Upper lobe of left lung (tissue), 6 donors: Measurements from ENCODE around the gene KRTAP10-9. TPM values are rescaled to one million over a fixed set of nuclear protein-coding genes. Genes with fewer than 3 reads are reported as not detected.
A peak's percentile ranks its signal among the peaks of the same experiment; 100 is the strongest.

Source experiments
- ATAC-seq, 2 donors: fragments of 200-7000 bp; cut with Tn5 transposase; one replicate each; pipeline ENCODE4 v1.9.1; 2022; ENCODE audit warnings: mild to moderate bottlenecking in 2 of 2, moderate library complexity in 2 of 2; ENCODE audit not compliant: low FRiP score in 2 of 2
- DNase-seq, 2 donors: peaks; one replicate each; pipeline ENCODE4 v3.0.0-alpha.2; 2019 to 2020
- H3K27ac ChIP-seq, 4 donors: fragments of 200-600 bp; sonication (generic); one replicate each; pipeline ENCODE4 v1.5.1; 2016 to 2019
- H3K27me3 ChIP-seq, 4 donors: fragments of 200-600 bp; sonication (generic); one replicate each; pipeline ENCODE4 v1.5.1; 2017 to 2019
- H3K36me3 ChIP-seq, 4 donors: fragments of 200-600 bp; sonication (generic); one replicate each; pipeline ENCODE4 v1.5.1; 2016 to 2019
- H3K4me1 ChIP-seq, 4 donors: fragments of 200-600 bp; sonication (generic); one replicate each; pipeline ENCODE4 v1.5.1; 2018 to 2019
- H3K4me3 ChIP-seq, 4 donors: fragments of 200-600 bp; sonication (generic); one replicate each; pipeline ENCODE4 v1.5.1; 2017 to 2019; ENCODE audit warnings: mild to moderate bottlenecking in 2 of 4, moderate library complexity in 1 of 4
- H3K9me3 ChIP-seq, 4 donors: fragments of 200-600 bp; sonication (generic); one replicate each; pipeline ENCODE4 v1.5.1; 2018 to 2019
- CTCF ChIP-seq, 6 experiments: fragments of 450-650 bp in 4 of 6; fragments of 200-600 bp in 2 of 6; sonication (generic) in 2 of 6; IDR thresholded peaks; one replicate each; pipeline ENCODE4 v1.5.1; 2016 to 2019; ENCODE audit warnings: antibody characterized with exemption in 6 of 6
- EP300 ChIP-seq, 4 donors: sonication (generic); formaldehyde crosslinking; IDR thresholded peaks; one replicate each; pipeline ENCODE4 v1.5.1; 2017; ENCODE audit warnings: antibody characterized with exemption in 4 of 4, control low read depth in 2 of 4
- POLR2A ChIP-seq, 4 donors: fragments of 450-650 bp; IDR thresholded peaks; one replicate each; pipeline ENCODE4 v1.5.1; 2016 to 2017; ENCODE audit warnings: antibody characterized with exemption in 4 of 4, mild to moderate bottlenecking in 2 of 4
- POLR2AphosphoS5 ChIP-seq, 2 donors: sonication (generic); formaldehyde crosslinking; IDR thresholded peaks; one replicate each; pipeline ENCODE4 v1.5.1; 2017; ENCODE audit warnings: antibody characterized with exemption in 2 of 2
- WGBS, 2 donors: methylation state at CpG; one replicate each; pipeline ENCODE4 v1.1.5; 2017 to 2018; 5-methylcytosine and 5-hydroxymethylcytosine counted together
- total RNA-seq, 6 donors: library from RNA; depleted of rRNA in 4 of 6; stranded (reverse); fragments of >200 nt in 4 of 6; gene quantifications; one replicate each; pipeline versions ENCODE4 v1.1.0 to v1.2.1, GENCODE V29; 2016 to 2021
- donor health status: DM: no; HTN: no; CAD: no; lungs with moderate emphysema.
- donor health status: DM: no; HTN: yes; CAD: no; lungs with severe emphysema.

The KRTAP10-9 gene
- total RNA-seq, 6 donors from 2014 or later, result not detected

GRCh38 chr21:44648557-44649311 is 21.8 kb downstream of the KRTAP10-9 start:
- Histone ChIP-seq H3K36me3 (no peaks in the 10 kb centered on the region), H3K4me3 (no peak overlapping the region), H3K4me1 (no peaks in the 10 kb centered on the region), H3K9me3 (peaks cover 0 to 17% (median 3%) of the 10 kb centered on the region in 4 donors), H3K27me3 (no peaks in the 10 kb centered on the region), H3K27ac (no peak overlapping the region)
- 77 to 81% methylated on average over 24 of the region's 33 CpGs for WGBS, 2 donors
- no peak for TF ChIP-seq POLR2A (IDR thresholded peaks at IDR 0.05)
- ATAC-seq (no peak), DNase-seq (peak in 1 of 2 donors; percentile 72)

DNA sequence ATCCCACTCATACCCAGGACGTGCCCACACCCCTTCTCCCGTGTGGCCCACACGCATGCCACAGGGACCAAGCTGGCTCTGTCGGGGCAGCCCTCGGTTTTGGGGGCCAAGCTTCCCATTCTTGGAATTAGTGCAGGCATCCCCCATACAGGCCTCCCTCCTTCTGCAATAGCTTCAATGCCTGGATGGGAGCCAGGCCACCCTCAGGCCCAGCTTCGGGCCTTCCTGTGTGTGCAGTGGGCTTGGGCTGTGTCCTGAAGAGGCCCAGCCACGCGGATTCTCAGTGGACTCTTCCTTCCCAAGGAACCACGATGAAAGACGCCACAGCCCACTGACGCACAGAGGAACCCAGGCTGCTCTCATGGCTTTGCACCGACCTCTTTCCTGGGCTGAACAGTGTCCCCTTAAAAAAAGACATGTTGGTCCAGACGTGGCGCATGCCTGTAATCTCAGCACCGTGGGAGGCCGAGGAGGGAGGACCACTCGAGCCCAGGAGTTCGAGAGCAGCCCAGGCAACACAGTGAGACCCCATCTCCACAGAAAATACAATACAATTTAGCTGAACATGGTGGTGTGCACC is 22.7 kb downstream of the KRTAP10-9 start:
- Histone ChIP-seq H3K4me1 (no peaks in the 10 kb centered on the region), H3K27ac (no peak overlapping the region), H3K27me3 (no peaks in the 10 kb centered on the region), H3K4me3 (no peak overlapping the region), H3K36me3 (no peaks in the 10 kb centered on the region), H3K9me3 (peaks cover 0 to 8% (median 3%) of the 10 kb centered on the region in 4 donors)
- DNase-seq (peak in 1 of 2 donors; percentile 45), ATAC-seq (no peak)
- TF ChIP-seq EP300 (IDR thresholded peaks at IDR 0.05) (no peak), POLR2AphosphoS5 (IDR thresholded peaks at IDR 0.05) (no peak), POLR2A (IDR thresholded peaks at IDR 0.05) (no peak), CTCF (IDR thresholded peaks at IDR 0.05) (no peak)
- WGBS, 2 donors, result 87 to 90% methylated on average over 14 to 18 of the region's 18 CpGs

DNA sequence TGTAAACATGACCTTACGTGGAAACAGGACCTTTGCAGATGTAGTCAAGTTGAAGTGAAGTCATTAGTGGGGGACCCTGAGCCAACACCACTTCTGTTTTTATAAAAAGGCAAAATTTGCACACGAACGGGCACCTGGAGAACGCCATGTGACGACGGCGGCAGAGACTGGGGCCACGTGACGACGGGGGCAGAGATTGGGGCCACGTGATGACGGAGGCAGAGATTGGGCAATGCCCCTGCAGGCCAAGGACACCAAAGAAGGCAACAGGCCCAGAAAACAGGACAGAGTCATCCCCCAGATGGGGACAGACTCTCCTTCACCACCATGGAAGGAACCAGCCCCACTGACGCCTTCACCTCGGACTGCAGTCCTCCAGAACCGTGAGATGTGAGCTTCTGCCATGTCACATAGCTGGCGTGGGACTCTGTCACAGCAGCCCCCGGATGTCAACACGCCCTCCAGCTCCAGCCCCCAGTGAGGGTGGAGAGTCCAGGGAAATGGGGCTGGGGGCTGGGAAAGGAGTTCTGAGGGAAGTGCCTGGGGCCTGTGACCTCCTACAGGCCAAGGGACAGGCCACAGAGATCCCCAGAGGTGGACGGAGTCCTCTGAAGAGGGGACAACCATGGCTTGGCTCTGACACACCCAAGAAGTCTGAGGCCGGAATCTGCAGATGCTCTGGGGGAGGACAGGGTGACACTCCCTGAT is 23.5 kb downstream of the KRTAP10-9 start:
- Histone ChIP-seq H3K36me3 (no peaks in the 10 kb centered on the region), H3K27me3 (no peaks in the 10 kb centered on the region), H3K4me1 (no peaks in the 10 kb centered on the region), H3K4me3 (no peak overlapping the region), H3K27ac (no peak overlapping the region), H3K9me3 (peaks cover 0 to 1% (median under 1%) of the 10 kb centered on the region in 4 donors)
- WGBS, 2 donors, result 90 to 92% methylated on average over 17 to 20 of the region's 20 CpGs
- ATAC-seq, result no peak
- peak in 1 of 2 donors; percentile 34 for DNase-seq
- TF ChIP-seq CTCF (IDR thresholded peaks at IDR 0.05) (no peak), POLR2A (IDR thresholded peaks at IDR 0.05) (no peak), EP300 (IDR thresholded peaks at IDR 0.05) (no peak), POLR2AphosphoS5 (IDR thresholded peaks at IDR 0.05) (no peak)

- peak in 1 of 2 donors; percentile 3 for ATAC-seq
- 88 to 92% methylated on average over 12 of the region's 12 CpGs for WGBS, 2 donors
These were observed 24.2 kb downstream of the KRTAP10-9 start for GRCh38 chr21:44650973-44651675.

More at GRCh38 chr21:44650973-44651675, 24.2 kb downstream of the KRTAP10-9 start:
- no peaks in the 10 kb centered on the region for H3K36me3 ChIP-seq
- no peak for DNase-seq
- no peak overlapping the region for H3K27ac ChIP-seq
- no peaks in the 10 kb centered on the region for H3K4me1 ChIP-seq
- H3K4me3 ChIP-seq, result no peak overlapping the region
- no peaks in the 10 kb centered on the region for H3K27me3 ChIP-seq
- TF ChIP-seq EP300 (IDR thresholded peaks at IDR 0.05) (no peak), CTCF (IDR thresholded peaks at IDR 0.05) (no peak), POLR2A (IDR thresholded peaks at IDR 0.05) (no peak), POLR2AphosphoS5 (IDR thresholded peaks at IDR 0.05) (no peak)
- H3K9me3 ChIP-seq, result peaks cover 0 to 2% (median 0%) of the 10 kb centered on the region in 4 donors
